ENCODE results near the gene EYA2. TPM values are rescaled to one million over a fixed set of nuclear protein-coding genes. Genes with fewer than 3 reads are reported as not detected.

The EYA2 gene
- total RNA-seq, 4 donors from 2014 or later: 9.7 to 22.1 (median 14.3) TPM

DNA sequence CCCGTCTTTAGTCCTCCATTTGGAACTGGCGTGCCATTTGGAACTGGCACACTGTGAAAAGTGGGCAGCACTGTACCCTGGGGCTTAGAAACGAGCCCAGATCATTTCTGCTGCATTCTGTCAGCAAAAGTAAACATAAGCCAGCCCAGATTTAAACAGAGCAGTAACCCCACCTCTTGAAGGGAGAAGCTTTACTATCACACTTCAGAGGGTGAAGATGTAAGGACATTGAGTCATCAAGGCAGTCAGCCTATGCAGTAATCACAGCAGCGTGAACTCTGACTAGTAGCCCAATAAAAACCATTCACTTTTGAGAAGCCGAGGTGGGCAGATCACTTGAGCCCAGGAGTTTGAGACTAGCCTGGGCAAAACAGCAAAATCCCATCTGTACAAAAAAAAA lies 216.9 kb downstream of the EYA2 start:
- intact Hi-C loops (cut with DNase I): no loop called here
- H3K4me3 ChIP-seq: no peak overlapping the region
- 73 to 90% methylated on average over 2 to 5 of the region's 5 CpGs for WGBS, 2 donors
- peaks cover 0 to 67% (median 0%) of the 10 kb centered on the region in 3 donors for H3K36me3 ChIP-seq
- no peaks in the 10 kb centered on the region for H3K4me1 ChIP-seq
- no peaks in the 10 kb centered on the region for H3K27me3 ChIP-seq
- DNase-seq: no peak
- no peak overlapping the region for H3K27ac ChIP-seq
- TF ChIP-seq, protein P1, sequence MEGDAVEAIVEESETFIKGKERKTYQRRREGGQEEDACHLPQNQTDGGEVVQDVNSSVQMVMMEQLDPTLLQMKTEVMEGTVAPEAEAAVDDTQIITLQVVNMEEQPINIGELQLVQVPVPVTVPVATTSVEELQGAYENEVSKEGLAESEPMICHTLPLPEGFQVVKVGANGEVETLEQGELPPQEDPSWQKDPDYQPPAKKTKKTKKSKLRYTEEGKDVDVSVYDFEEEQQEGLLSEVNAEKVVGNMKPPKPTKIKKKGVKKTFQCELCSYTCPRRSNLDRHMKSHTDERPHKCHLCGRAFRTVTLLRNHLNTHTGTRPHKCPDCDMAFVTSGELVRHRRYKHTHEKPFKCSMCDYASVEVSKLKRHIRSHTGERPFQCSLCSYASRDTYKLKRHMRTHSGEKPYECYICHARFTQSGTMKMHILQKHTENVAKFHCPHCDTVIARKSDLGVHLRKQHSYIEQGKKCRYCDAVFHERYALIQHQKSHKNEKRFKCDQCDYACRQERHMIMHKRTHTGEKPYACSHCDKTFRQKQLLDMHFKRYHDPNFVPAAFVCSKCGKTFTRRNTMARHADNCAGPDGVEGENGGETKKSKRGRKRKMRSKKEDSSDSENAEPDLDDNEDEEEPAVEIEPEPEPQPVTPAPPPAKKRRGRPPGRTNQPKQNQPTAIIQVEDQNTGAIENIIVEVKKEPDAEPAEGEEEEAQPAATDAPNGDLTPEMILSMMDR (IDR thresholded peaks at IDR 0.05): no peak
- TF ChIP-seq POLR2A (IDR thresholded peaks at IDR 0.05): no peak
- H3K9me3 ChIP-seq: peaks cover 0 to 32% (median 7%) of the 10 kb centered on the region in 3 donors

DNA sequence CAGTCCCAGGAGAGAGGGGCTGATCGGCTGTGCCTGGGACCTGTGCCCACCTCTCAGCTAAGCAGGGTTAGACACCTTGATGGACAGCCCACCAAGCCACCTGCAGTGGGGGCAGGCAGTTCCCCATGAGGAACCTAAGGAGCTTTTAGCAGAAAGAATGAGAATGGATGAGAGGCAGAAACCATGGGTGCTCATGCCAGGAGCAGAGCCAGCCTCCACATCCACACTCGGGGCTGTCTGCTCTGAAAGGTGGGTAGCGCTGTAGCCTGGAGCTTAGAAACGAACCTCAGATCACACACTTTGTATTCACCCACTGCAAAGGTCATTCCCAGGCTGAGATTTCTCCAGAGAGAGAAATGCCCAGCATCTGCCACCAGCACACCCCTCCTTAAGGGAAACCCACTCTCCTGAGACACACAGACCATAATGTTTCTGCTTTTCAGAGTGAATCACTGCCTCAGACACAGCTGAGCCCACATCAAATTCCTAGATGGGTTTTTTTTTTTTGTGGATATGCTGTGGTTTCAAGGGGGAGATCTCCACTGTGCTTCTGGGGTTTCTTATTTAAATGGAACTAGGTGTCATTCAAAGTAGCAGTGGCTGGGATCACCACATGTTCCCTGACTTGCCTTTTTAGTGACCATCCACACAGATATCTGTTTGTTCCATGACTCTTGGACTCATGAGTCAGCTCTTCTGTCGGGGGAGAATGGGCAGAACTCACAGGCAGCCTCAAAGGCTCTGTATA lies 218.9 kb downstream of the EYA2 start:
- Histone ChIP-seq H3K9me3 (peaks cover 0 to 26% (median 7%) of the 10 kb centered on the region in 3 donors), H3K36me3 (peaks cover 0 to 56% (median 0%) of the 10 kb centered on the region in 3 donors), H3K27me3 (no peaks in the 10 kb centered on the region), H3K27ac (no peak overlapping the region), H3K4me1 (peaks cover 6 to 14% (median 8%) of the 10 kb centered on the region in 3 donors), H3K4me3 (no peak overlapping the region)
- no peak for DNase-seq
- intact Hi-C loops (cut with DNase I): no loop called here
- 64 to 78% methylated on average over 4 to 5 of the region's 5 CpGs for WGBS, 2 donors
- TF ChIP-seq POLR2A (IDR thresholded peaks at IDR 0.05): no peak
- TF ChIP-seq, protein P1 (IDR thresholded peaks at IDR 0.05): no peak

DNA sequence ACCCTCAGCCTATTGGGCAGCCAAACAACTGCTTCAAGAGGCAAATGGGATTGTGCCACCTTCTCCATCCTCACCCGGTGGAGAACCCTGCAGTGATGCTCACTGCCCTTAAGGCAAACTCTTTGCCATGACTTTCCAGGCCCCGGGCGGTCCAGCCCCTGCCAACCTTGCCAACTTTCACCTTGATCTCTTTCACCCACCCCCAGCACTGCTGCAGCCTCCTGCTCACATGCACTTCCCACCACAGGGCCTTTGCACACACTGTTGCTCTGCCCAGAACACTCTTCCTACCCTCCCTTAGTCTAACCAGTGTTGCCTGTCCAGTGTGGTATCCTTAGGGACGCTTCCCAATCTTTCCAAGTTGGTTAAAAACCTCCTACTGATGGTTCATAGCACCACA lies 221.1 kb downstream of the EYA2 start:
- Histone ChIP-seq H3K4me3 (no peak overlapping the region), H3K4me1 (peaks cover 6 to 24% (median 8%) of the 10 kb centered on the region in 3 donors), H3K27ac (no peak overlapping the region), H3K36me3 (peaks cover 0 to 34% (median 0%) of the 10 kb centered on the region in 3 donors), H3K9me3 (peaks cover 0 to 11% (median 7%) of the 10 kb centered on the region in 3 donors), H3K27me3 (no peaks in the 10 kb centered on the region)
- no peak for TF ChIP-seq POLR2A (IDR thresholded peaks at IDR 0.05)
- TF ChIP-seq, protein P1 (IDR thresholded peaks at IDR 0.05): no peak
- no peak for DNase-seq
- 81 to 93% methylated on average over 4 of the region's 4 CpGs for WGBS, 2 donors
- intact Hi-C loops (cut with DNase I): no loop called here

DNA sequence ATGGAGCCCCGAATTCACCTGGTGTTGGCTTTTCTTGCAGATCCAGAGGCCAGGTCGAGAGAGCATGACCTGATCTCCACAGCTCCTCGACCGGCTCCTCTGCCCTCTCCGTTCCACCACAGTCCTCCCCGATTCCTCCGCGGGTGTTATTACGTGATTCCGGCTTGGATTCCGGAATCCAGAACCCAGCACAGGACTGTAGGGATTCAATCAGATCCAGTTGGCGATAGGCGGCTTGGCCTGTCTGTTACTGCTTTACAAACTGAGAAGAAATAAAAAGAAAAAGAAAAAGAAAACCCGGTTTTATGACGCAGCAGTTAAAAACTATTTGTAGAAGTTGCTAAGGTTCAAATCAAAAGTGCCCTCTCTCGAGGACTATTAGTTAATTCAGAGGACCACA lies 222.7 kb downstream of the EYA2 start:
- no peak for TF ChIP-seq POLR2A (IDR thresholded peaks at IDR 0.05)
- TF ChIP-seq, protein P1 (IDR thresholded peaks at IDR 0.05): no peak

DNA sequence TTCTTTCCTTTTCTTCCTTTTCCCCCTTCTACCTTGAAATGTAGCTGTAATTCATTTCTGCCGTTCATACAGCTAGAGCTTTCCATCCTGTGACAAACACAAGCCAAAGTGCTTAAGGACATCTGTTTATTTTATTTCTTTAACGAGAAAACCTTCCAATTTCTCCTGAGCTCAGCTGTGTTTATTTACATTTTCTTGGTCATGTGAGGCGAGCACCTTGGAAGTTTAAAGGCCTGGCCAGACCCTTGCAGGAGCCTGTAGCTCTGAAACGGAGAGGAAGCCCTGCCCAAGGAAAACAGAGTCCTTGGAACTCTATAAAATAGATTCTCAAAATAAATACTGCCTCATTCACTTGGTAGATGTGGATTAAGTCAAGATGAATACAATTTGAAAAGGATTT lies 223.1 kb downstream of the EYA2 start:
- H3K4me3 ChIP-seq: no peak overlapping the region
- peak overlapping the region; percentile 22 to 71 (median 50) for H3K27ac ChIP-seq
- 11 to 31% methylated on average over 4 of the region's 4 CpGs for WGBS, 2 donors
- H3K36me3 ChIP-seq: peaks cover 0 to 25% (median 0%) of the 10 kb centered on the region in 3 donors
- TF ChIP-seq, protein P1 (IDR thresholded peaks at IDR 0.05): no peak
- TF ChIP-seq POLR2A (IDR thresholded peaks at IDR 0.05): no peak
- DNase-seq: no peak
- H3K9me3 ChIP-seq: no peaks in the 10 kb centered on the region
- H3K4me1 ChIP-seq: peaks cover 6 to 24% (median 8%) of the 10 kb centered on the region in 3 donors
- no peaks in the 10 kb centered on the region for H3K27me3 ChIP-seq
- intact Hi-C loops (cut with DNase I): no loop called here

More for the DNA sequence above, 222.7 kb downstream of the EYA2 start:
- Histone ChIP-seq H3K27ac (peak overlapping the region in 2 of 4 donors; percentile 45 to 71), H3K9me3 (no peaks in the 10 kb centered on the region), H3K4me1 (peaks cover 6 to 24% (median 8%) of the 10 kb centered on the region in 3 donors), H3K4me3 (no peak overlapping the region), H3K27me3 (no peaks in the 10 kb centered on the region), H3K36me3 (peaks cover 0 to 25% (median 0%) of the 10 kb centered on the region in 3 donors)
- WGBS, 2 donors: 75 to 76% methylated on average over 11 to 13 of the region's 16 CpGs
- intact Hi-C loops (cut with DNase I): no loop called here
- DNase-seq: no peak
